MCF 10A (cell line): Measurements from ENCODE around the gene OAS2. TPM values are rescaled to one million over a fixed set of nuclear protein-coding genes. Genes with fewer than 3 reads are reported as not detected.

ENCODE experiments used
- BruUV-seq: library from RNA; stranded (reverse); fragments of 400-500 nt; replicated peaks from 2 replicates; lab custom pipeline; 2021; lab: Mats Ljungman, UMichigan
- CTCF ChIA-PET: fragments of 300-600 bp; sonication (Branson Sonifier 250); formaldehyde crosslinking; extraction: SDS; loops from one replicate; lab custom pipeline; 2021; ENCODE audit warnings: antibody characterized with exemption, inconsistent platforms; lab: Yijun Ruan, JAX
- POLR2A ChIA-PET: fragments of 300-600, 350-650 bp; sonication (Branson Sonifier 250); formaldehyde crosslinking; extraction: SDS; loops from one replicate; lab custom pipeline; 2020; ENCODE audit warnings: antibody characterized with exemption, inconsistent platforms; lab: Yijun Ruan, JAX
- DNase-seq: peaks from one replicate; pipeline ENCODE4 v3.0.0-alpha.2; 2018; ENCODE audit not compliant: unreplicated experiment
- H3K27ac Mint-ChIP-seq: one replicate; pipeline ENCODE4 v1.8.0; 2022; ENCODE audit warnings: mild to moderate bottlenecking, low read depth, mixed read lengths; ENCODE audit not compliant: unreplicated experiment
- H3K27me3 Mint-ChIP-seq: one replicate; pipeline ENCODE4 v1.8.0; 2022; ENCODE audit warnings: mixed read lengths; ENCODE audit not compliant: insufficient read depth, unreplicated experiment
- H3K36me3 Mint-ChIP-seq: one replicate; pipeline ENCODE4 v1.8.0; 2022; ENCODE audit warnings: mild to moderate bottlenecking, moderate library complexity, mixed read lengths; ENCODE audit not compliant: insufficient read depth, unreplicated experiment
- H3K4me1 Mint-ChIP-seq: one replicate; pipeline ENCODE4 v1.8.0; 2022; ENCODE audit warnings: mixed read lengths; ENCODE audit not compliant: insufficient read depth, unreplicated experiment
- H3K4me3 Mint-ChIP-seq: one replicate; pipeline ENCODE4 v1.8.0; 2022; ENCODE audit warnings: mild to moderate bottlenecking, moderate library complexity, mixed read lengths; ENCODE audit not compliant: unreplicated experiment
- H3K9me3 Mint-ChIP-seq: one replicate; pipeline ENCODE4 v1.8.0; 2022; ENCODE audit warnings: mixed read lengths; ENCODE audit not compliant: unreplicated experiment
- intact Hi-C: fragments of 100-400 bp; cut with micrococcal nuclease; formaldehyde crosslinking; loops from 2 replicates; pipeline ENCODE4 v1.14.1; 2022
- total RNA-seq: library from RNA; stranded (reverse); gene quantifications from 2 replicates; pipeline ENCODE4 v1.2.3, GENCODE V29; 2022
- TF ChIP-seq, protein P1 (sequence below): fragments of 200-600 bp; IDR thresholded peaks from one replicate; pipeline ENCODE4 v1.8.0; 2022; ENCODE audit warnings: antibody characterized with exemption, mild to moderate bottlenecking; ENCODE audit not compliant: unreplicated experiment

OAS2 gene
- total RNA-seq, 1 experiment from 2014 or later = 0.33 TPM

DNA sequence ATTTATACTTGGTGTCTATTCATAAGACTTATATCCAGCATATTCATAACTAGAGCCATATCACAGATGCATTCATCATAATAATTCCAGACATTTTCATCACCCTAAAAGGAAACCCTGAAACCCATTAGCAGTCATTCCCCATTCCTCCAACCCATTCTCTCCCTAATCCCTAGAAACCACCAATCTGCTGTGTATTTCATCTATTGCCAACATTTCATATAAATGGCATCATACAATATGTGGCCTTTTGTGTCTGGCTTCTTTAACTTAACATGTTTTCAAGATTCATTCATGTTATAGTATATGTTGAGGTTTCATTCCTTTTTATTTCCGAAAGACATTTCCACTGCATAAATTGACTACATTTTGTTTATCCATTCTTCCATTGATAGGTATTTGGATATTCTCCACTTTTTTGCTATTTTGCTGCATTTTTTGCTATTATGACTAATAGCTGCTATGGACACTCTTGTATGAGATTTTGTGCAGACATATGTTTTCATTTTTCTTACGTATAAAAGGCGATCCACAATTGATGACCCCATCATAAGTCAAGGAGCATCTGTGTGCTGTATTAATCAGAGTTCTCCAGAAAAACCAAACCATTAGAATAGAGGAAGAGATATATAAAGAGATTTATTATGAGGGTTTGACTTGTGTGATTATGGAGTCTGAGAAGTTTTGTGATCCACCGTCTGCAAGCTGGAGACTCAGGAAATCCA is 5.1 kb upstream of the OAS2 start:
- no peak for DNase-seq
- CTCF ChIA-PET = interaction anchor here (0.9 to 1.0 kb wide), 2 partner anchors 19 to 32 kb away, joined by 3 to 4 read pairs; no protein-coding TSS in a partner anchor
- no peaks in the 10 kb centered on the region for H3K4me1 Mint-ChIP-seq
- H3K9me3 Mint-ChIP-seq = no peaks in the 10 kb centered on the region
- no peak overlapping the region for H3K27ac Mint-ChIP-seq
- H3K4me3 Mint-ChIP-seq = no peak overlapping the region
- POLR2A ChIA-PET = no interaction called here
- TF ChIP-seq, protein P1, sequence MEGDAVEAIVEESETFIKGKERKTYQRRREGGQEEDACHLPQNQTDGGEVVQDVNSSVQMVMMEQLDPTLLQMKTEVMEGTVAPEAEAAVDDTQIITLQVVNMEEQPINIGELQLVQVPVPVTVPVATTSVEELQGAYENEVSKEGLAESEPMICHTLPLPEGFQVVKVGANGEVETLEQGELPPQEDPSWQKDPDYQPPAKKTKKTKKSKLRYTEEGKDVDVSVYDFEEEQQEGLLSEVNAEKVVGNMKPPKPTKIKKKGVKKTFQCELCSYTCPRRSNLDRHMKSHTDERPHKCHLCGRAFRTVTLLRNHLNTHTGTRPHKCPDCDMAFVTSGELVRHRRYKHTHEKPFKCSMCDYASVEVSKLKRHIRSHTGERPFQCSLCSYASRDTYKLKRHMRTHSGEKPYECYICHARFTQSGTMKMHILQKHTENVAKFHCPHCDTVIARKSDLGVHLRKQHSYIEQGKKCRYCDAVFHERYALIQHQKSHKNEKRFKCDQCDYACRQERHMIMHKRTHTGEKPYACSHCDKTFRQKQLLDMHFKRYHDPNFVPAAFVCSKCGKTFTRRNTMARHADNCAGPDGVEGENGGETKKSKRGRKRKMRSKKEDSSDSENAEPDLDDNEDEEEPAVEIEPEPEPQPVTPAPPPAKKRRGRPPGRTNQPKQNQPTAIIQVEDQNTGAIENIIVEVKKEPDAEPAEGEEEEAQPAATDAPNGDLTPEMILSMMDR = no peak
- no peaks in the 10 kb centered on the region for H3K27me3 Mint-ChIP-seq
- intact Hi-C loops = no loop called here
- H3K36me3 Mint-ChIP-seq = no peaks in the 10 kb centered on the region
- no TSS peak for BruUV-seq

DNA sequence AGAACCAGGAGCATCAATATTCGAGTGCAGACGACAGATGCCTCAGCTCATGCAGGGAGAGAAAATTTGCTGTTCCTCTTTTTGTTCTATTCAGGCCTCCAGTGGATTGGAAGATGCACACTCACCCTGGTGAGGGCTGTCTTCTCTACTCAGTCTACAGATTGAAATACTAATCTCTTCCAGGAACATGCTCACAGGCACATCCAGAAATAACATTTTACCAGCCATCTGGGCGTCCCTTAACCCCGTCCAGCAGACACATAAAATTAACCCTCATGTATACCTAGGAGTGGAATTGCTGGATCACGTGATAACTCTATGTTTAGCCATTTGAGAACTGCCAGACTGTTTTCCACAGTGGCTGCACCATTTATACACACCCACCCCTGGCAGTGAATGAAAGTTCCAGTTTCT is 4.5 kb upstream of the OAS2 start:
- intact Hi-C loops = no loop called here
- H3K9me3 Mint-ChIP-seq = no peaks in the 10 kb centered on the region
- no TSS peak for BruUV-seq
- H3K27ac Mint-ChIP-seq = no peak overlapping the region
- ChIA-PET CTCF (interaction anchor here (0.9 kb wide), 1 partner anchor 31 kb away, joined by 4 read pairs; no protein-coding TSS in a partner anchor), POLR2A (no interaction called here)
- H3K36me3 Mint-ChIP-seq = no peaks in the 10 kb centered on the region
- no peak for DNase-seq
- TF ChIP-seq, protein P1 = no peak
- no peak overlapping the region for H3K4me3 Mint-ChIP-seq
- no peaks in the 10 kb centered on the region for H3K27me3 Mint-ChIP-seq
- H3K4me1 Mint-ChIP-seq = no peaks in the 10 kb centered on the region

DNA sequence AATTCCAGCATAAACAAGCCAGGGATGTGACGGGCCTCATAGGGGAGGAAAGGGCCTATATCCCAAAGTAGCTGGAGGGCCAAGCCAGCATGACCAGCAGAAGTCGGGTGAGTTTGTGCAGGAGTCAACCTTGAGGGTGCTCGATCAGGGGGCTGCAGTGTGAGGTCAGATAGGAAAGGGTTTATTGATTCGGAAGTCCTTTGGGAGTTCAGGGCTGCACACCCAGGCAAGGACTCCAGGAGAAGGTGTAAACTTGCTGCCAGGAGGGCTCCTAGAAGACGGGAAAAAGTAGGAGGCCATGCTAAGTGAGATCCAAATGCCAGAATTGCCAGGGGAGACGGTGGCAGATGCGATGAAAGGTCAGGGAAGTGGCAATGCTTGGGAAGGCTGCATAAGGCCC is 3.4 kb upstream of the OAS2 start:
- ChIA-PET POLR2A (no interaction called here), CTCF (interaction anchor here (0.5 to 0.8 kb wide), 3 partner anchors 19 to 55 kb away, joined by 3 to 4 read pairs (median 3); no protein-coding TSS in a partner anchor)
- no peak for DNase-seq
- TF ChIP-seq, protein P1 = no peak
- H3K27me3 Mint-ChIP-seq = no peaks in the 10 kb centered on the region
- no peak overlapping the region for H3K27ac Mint-ChIP-seq
- H3K4me1 Mint-ChIP-seq = no peaks in the 10 kb centered on the region
- no TSS peak for BruUV-seq
- no peaks in the 10 kb centered on the region for H3K36me3 Mint-ChIP-seq
- H3K4me3 Mint-ChIP-seq = no peak overlapping the region
- intact Hi-C loops = no loop called here
- H3K9me3 Mint-ChIP-seq = no peaks in the 10 kb centered on the region

DNA sequence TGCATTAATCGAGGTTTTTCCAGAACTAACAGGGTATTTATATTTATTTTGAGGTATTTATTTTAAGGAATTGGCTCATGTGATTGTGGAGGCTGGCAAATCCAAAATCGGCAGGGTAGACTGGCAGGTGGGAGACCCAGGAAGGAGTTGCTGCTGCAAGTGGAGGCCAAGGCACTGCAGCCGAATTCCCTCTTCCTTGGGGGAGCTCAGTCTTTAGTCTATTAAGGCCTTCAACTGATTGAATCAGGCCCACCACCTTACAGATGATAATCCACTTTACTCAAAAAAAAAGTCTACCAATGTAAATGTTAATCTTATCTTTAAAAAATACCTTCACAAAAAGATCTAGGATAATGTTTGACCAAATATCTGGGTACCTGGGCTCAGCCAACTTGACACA is 1.2 kb upstream of the OAS2 start:
- CTCF ChIA-PET = interaction anchor here (0.6 to 1.4 kb wide), 3 partner anchors 16 to 475 kb away, joined by 3 to 7 read pairs (median 3); no protein-coding TSS in a partner anchor
- no TSS peak for BruUV-seq

More for the DNA sequence above, 1.2 kb upstream of the OAS2 start:
- no peak for DNase-seq
- Mint-ChIP-seq H3K27me3 (no peaks in the 10 kb centered on the region), H3K4me1 (no peaks in the 10 kb centered on the region), H3K36me3 (no peaks in the 10 kb centered on the region), H3K27ac (no peak overlapping the region), H3K9me3 (peaks cover 10% of the 10 kb centered on the region), H3K4me3 (no peak overlapping the region)
- TF ChIP-seq, protein P1 = no peak
- POLR2A ChIA-PET = no interaction called here
- intact Hi-C loops = no loop called here
